ENCODE results near the gene DEGS2.
"Not testable (repeated sequence)": the region's sequence is repeated elsewhere in the genome, so short reads cannot be mapped to it uniquely, and the experiment has no call there.

DEGS2 gene

GRCh38 chr14:100176811-100177327 is 17.4 kb upstream of the DEGS2 start:
- DNase-seq = no peak

DNA sequence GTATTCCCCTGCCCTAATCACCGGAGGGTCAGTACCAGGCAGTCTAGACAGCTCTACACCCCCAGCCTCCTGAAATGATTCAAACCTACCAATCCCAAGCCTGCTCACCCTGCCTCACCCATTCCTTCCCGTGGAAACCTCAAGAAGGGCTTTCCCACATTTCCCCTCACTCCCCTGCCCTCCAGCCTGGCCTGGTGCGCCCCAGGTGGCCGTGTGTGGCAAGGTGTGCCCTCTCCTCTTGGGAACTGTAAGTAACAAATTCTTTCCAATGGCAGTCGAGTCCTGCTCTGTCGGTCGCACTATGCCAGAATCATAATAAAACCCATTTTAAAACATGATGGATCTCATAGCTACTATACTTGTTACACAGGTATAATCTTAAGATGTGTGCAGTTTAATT is 13.9 kb upstream of the DEGS2 start:
- no peak for DNase-seq

- no peak for DNase-seq
Measured at GRCh38 chr14:100172811-100173210, 13.4 kb upstream of the DEGS2 start.

DNA sequence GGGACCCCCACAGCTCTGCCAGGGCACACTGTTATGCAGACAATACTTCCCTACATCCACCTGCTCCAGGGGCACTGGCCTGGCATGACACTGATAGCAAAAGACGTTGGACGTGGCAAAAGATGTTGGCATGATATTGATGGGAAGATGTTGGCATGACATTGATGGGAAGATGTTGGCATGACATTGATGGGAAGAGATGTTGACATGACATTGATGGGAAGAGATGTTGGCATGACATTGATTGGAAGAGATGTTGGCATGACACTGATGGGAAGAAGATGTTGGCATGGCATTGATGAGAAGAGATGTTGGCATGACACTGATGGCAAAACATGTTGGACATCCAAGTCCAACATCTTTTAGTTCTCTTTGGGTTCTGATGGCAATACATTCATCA is 11.4 kb upstream of the DEGS2 start:
- no peak for DNase-seq

DNA sequence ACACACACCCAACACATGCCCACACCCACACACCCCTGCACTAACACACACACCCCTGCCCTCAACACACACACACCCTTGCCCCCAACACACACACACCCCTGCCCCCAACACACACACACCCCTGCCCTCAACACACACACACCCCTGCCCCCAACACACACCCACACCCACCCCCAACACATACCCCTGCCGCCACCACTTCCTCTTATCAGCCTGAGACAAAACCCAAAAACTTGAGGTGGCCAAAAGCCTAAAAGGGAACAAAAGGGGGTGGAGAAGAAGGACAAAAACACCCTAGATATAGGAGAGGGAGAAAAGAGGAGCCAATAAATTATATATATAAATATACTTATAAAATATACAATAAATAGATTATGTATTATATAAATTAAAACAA is 9.1 kb upstream of the DEGS2 start:
- DNase-seq = no peak

- DNase-seq = no peak
Measured at GRCh38 chr14:100165831-100166440, 6.5 kb upstream of the DEGS2 start.

- no peak for DNase-seq
Measured at GRCh38 chr14:100165376-100165775, 5.9 kb upstream of the DEGS2 start.

DNA sequence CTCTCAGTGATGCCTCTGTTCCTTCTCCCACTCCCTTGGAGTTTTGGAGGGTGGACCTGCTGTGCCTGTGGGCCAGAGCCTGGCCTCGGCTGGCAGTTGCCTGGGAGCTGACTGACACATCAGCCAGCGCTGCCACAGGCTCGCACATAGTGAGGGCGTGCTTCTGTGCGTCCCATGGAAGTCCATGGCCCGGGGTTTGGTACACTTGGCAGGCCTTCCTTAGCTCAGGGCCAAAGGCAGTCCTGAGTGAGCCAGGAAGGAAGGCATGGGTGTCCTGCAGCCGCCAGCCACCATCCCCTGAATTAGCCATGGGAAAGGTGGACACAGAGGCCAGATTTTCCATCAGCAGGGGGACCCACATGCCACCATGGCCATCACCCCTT is 1.1 kb upstream of the DEGS2 start:
- no peak for DNase-seq

DNA sequence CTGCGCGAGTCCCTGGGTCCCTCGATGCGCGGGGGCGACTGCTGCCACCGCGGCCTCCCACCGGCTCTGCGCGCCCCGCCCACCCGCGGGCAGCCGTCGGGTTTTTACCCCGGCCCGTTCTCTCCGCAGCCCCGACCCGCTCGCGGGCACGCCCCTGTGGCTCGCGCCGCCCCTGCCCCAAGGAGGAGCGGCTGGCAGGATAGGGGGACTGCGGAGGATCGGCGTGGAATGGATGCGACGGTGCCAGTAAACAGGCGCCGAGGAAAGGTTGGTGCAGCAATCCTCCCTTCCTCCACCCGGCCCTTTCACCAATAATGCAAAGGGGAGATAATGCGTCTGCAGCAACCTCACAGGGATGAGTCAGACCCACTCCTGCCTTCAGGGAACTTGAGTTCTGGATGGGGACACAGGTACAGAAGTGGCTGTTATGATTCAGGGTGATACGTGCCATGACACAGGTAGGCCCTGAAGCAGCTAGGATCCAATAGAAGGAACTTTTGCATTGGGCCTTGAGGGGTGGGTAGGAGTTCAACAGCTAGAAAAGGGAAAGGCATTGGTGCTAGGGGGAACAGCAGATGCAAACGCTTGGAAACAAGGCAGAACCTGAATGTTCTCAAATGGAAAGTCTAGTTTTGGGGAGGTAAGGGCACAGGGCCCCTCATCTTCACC is 554 bp upstream of the DEGS2 start:
- DNase-seq = no peak

DNA sequence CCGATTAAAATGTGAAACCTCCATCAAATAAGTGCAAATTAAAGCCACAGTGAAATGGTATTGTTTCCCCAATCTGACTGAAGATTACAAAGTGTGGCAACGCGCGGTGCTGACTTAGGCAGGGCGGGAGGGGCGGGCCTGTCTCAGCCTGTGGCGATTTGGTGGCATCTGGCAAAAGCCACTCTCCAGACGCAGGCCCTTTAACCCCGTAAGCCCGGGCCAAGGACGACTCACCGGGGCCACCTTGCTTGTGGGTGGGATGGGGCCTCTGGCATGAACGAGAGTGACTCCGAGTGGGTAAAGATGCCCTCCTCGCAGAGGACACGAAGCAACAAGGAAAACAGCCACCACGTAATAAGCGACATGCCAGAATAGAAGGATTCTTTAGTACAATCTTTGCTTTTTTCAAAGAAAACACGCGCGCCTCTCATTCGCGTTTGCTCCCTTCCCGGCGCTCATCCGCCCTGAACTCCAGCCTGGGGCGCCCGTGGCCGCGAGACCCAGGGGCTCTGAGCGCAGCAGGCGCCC is 815 bp downstream of the DEGS2 start:
- DNase-seq = no peak

GRCh38 chr14:100157548-100158232 is 1.8 kb downstream of the DEGS2 start:
- not testable (repeated sequence) for DNase-seq

GRCh38 chr14:100156776-100157175 is 2.7 kb downstream of the DEGS2 start:
- no peak for DNase-seq

DNA sequence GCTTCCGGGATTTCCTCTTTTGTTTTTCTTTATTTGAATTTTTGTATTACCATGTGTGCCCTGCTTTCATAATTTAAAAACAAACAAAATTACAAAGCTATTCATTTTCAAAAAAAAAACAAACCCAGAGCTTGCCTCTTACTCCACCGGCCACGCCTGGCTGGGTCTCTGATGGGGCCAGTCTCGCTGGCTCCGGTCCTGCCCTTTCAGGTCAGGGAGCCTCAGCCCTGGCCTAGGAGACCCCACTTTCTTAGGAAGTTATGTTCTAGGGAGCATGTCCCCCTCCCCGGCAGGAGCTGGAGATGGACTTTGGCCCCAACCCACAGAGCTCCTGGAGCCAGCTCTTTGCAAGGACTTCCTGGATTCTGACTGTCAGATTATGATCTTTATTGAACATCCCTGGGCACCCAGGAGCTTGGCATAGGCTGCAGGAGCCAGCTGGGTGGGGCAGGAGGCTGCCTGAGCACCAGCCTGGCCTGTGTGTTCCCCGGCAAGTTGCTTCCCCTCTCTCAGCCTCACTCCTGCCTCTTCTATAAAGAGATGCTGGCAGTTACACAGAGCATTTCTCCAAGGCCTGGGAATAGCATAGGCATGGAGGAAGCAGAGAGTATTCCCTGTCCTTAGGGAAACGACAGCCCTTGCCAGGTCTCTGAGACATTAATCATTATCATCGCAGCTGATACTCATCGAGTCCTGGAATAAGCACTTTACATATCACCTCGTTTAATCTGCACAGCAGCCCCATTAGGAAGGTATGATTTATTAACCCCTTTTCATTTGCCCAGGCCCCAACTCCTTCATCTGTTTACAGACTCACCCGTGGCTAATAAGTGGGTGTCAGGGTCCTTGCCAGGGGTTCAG is 3.5 kb downstream of the DEGS2 start:
- DNase-seq = no peak

- DNase-seq = peak; percentile 50
Measured at GRCh38 chr14:100155049-100155621, 4.3 kb downstream of the DEGS2 start.

DNA sequence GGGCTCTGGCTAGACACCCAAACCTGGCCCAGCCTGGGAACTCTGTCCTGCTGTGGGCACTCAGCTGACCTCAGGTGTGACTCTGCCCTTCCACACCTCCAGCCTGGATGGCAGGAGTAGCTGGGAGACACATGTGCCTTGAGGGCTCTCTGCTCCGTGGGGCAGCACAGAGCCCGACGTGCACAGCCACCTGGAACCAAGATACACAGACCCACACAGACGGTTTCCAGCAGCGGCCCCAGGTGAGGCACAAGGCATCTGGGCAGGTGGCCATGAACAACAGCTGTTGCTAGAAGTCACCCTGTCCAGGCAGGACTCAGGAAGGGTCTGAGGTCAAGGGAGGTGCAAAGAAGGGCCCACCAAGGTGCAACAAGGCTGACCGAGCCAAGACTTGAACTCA is 5.9 kb downstream of the DEGS2 start:
- DNase-seq = no peak

GRCh38 chr14:100152091-100152490 is 7.4 kb downstream of the DEGS2 start:
- no peak for DNase-seq

DNA sequence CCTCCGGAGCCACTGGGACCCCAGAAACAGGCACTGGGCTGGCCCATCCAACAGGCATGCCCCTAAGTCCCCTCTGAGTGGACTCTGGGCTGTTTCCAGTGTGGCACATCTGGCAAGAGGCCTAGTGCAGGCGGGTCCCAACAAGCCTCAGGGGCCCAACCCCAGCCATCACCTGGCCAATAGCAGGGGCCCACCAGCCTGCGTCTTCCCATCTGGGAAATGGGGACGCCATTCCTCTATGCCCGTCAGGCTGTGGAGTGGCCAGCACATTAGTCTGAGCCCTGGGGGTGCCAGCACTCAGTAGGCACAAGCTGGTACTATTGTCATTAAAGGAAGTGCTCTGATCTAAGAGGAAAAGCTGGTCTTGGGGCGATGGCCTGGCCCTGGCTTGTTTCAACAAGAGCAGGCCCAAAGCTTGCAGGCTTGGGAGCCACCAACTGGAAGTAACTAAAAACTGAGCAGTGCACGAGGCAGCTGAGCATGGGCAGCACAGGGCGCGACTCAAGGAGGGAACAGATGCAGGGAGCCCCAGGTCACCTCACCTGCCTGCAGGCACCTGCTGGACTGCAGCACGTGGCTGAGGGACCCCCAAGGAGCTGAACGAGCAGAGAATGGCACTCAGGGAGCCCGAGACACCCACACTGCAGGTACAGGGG is 8.4 kb downstream of the DEGS2 start:
- DNase-seq = no peak

GRCh38 chr14:100149851-100150611 is 9.4 kb downstream of the DEGS2 start:
- no peak for DNase-seq

GRCh38 chr14:100148837-100149731 is 10.4 kb downstream of the DEGS2 start:
- no peak for DNase-seq
